Measurements from ENCODE around the gene PPM1J.

DNA sequence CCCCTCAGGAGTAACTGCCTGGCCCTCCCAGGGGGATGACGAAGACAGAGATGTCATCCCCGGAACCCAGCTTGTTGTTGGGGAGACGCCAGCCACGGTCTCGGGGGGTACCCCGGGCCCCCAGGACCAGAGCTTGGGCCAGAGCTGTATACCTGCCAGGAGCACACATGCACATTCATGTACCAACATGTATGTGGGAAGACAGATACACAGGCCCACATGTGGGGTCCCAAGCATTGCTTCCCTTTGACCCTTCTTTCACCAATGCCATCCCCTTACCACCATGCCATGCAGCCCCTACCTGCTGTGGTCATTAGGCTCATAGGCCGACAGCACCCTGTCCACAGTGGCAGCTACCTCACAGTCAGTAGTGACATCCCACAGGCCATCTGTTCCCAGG is 5.0 kb downstream of the PPM1J start:
- TF ChIP-seq EZH2 (IDR thresholded peaks at IDR 0.05), result no peak
- TF ChIP-seq EZH2phosphoT487 (IDR thresholded peaks at IDR 0.05), result no peak
- TF ChIP-seq, protein P1, sequence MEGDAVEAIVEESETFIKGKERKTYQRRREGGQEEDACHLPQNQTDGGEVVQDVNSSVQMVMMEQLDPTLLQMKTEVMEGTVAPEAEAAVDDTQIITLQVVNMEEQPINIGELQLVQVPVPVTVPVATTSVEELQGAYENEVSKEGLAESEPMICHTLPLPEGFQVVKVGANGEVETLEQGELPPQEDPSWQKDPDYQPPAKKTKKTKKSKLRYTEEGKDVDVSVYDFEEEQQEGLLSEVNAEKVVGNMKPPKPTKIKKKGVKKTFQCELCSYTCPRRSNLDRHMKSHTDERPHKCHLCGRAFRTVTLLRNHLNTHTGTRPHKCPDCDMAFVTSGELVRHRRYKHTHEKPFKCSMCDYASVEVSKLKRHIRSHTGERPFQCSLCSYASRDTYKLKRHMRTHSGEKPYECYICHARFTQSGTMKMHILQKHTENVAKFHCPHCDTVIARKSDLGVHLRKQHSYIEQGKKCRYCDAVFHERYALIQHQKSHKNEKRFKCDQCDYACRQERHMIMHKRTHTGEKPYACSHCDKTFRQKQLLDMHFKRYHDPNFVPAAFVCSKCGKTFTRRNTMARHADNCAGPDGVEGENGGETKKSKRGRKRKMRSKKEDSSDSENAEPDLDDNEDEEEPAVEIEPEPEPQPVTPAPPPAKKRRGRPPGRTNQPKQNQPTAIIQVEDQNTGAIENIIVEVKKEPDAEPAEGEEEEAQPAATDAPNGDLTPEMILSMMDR (IDR thresholded peaks at IDR 0.05), result no peak
